ENCODE data around the gene USP3. TPM values are rescaled to one million over a fixed set of nuclear protein-coding genes. Genes with fewer than 3 reads are reported as not detected.

USP3 gene
- total and polyA plus RNA-seq, 9 of the 15 experiments (the other 6 are each of a cell fraction or from before 2014, with no cell fraction given): 17.3 to 54.3 (median 34.8) TPM

GRCh38 chr15:63497642-63498467 lies 6.5 kb upstream of the USP3 start (continued):
- TF ChIP-seq SFPQ (IDR thresholded peaks at IDR 0.05; ENCODE audit: low read depth, low read length) (no peak), RNF2 (IDR thresholded peaks at IDR 0.05) (peak; percentile 50; the same call in 1 of the 2 replicates), TAL1 (IDR thresholded peaks at IDR 0.05) (peak; percentile 60), FOSL1 (tag; conservative IDR thresholded peaks at IDR 0.05) (no peak), SOX6 (IDR thresholded peaks at IDR 0.05) (peak; percentile 46; the same call in 1 of the 2 replicates), ZNF24 (IDR thresholded peaks at IDR 0.05) (peak; percentile 77), RBM17 (IDR thresholded peaks at IDR 0.05; ENCODE audit: borderline replicate concordance, low read depth, low read length) (no peak), TBL1XR1 (IDR thresholded peaks at IDR 0.05; ENCODE audit: low read length in 2 of 2) (no peak), MYNN (IDR thresholded peaks at IDR 0.05) (no peak; the same call in 1 of the 2 replicates), MYNN (CRISPR knock-in tag; IDR thresholded peaks at IDR 0.05) (no peak), SPI1 (IDR thresholded peaks at IDR 0.05; ENCODE audit: borderline replicate concordance, low read depth, low read length) (no peak), ATF2 (CRISPR knock-in tag; IDR thresholded peaks at IDR 0.05) (no peak), ZNF316 (IDR thresholded peaks at IDR 0.05) (no peak), HSF4 (CRISPR knock-in tag; IDR thresholded peaks at IDR 0.05; ENCODE audit: borderline replicate concordance) (no peak), RBM15 (IDR thresholded peaks at IDR 0.05; ENCODE audit: insufficient read depth, low read length) (no peak), L3MBTL2 (IDR thresholded peaks at IDR 0.05) (no peak), NRF1 (conservative IDR thresholded peaks at IDR 0.05 in 1 of 2, IDR thresholded peaks at IDR 0.05 in 1 of 2) (no peak), ATF3 (IDR thresholded peaks at IDR 0.05) (peak; percentile 51), ATF3 (CRISPR knock-in tag; conservative IDR thresholded peaks at IDR 0.05) (no peak), ZNF507 (tag; conservative IDR thresholded peaks at IDR 0.05) (no peak), SMARCA5 (IDR thresholded peaks at IDR 0.05) (peak; percentile 49; the same call in 1 of the 2 replicates), CTBP1 (IDR thresholded peaks at IDR 0.05; ENCODE audit: borderline replicate concordance) (peak; percentile 78)
- TF ChIP-seq, protein P1, sequence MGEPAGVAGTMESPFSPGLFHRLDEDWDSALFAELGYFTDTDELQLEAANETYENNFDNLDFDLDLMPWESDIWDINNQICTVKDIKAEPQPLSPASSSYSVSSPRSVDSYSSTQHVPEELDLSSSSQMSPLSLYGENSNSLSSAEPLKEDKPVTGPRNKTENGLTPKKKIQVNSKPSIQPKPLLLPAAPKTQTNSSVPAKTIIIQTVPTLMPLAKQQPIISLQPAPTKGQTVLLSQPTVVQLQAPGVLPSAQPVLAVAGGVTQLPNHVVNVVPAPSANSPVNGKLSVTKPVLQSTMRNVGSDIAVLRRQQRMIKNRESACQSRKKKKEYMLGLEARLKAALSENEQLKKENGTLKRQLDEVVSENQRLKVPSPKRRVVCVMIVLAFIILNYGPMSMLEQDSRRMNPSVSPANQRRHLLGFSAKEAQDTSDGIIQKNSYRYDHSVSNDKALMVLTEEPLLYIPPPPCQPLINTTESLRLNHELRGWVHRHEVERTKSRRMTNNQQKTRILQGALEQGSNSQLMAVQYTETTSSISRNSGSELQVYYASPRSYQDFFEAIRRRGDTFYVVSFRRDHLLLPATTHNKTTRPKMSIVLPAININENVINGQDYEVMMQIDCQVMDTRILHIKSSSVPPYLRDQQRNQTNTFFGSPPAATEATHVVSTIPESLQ (CRISPR knock-in tag; IDR thresholded peaks at IDR 0.05): no peak

Data from K562 (cell line).